Type B pancreatic cell (in vitro differentiated cells): Measurements from ENCODE around the gene AMPH. TPM values are rescaled to one million over a fixed set of nuclear protein-coding genes. Genes with fewer than 3 reads are reported as not detected.

ENCODE experiments used
- DNase-seq: peaks from one replicate; pipeline ENCODE4 v3.0.0; 2021; ENCODE audit warnings: mixed read lengths; ENCODE audit not compliant: unreplicated experiment; ENCODE audit errors: extremely low spot score
- H3K27ac Mint-ChIP-seq: 2 replicates; pipeline ENCODE4 v1.8.0; 2021; ENCODE audit warnings: mild to moderate bottlenecking, mixed read lengths
- H3K27me3 Mint-ChIP-seq: 2 replicates; pipeline ENCODE4 v1.8.0; 2021; ENCODE audit warnings: mixed read lengths
- H3K36me3 Mint-ChIP-seq: 2 replicates; pipeline ENCODE4 v1.8.0; 2021; ENCODE audit warnings: mixed read lengths
- H3K4me1 Mint-ChIP-seq: one replicate; pipeline ENCODE4 v1.8.0; 2021; ENCODE audit warnings: mixed read lengths; ENCODE audit not compliant: unreplicated experiment
- H3K4me3 Mint-ChIP-seq: 2 replicates; pipeline ENCODE4 v1.8.0; 2021; ENCODE audit warnings: mild to moderate bottlenecking, mixed read lengths
- H3K9me3 Mint-ChIP-seq: 2 replicates; pipeline ENCODE4 v1.8.0; 2021; ENCODE audit warnings: mixed read lengths
- total RNA-seq: library from RNA; stranded (reverse); gene quantifications from 2 replicates; pipeline ENCODE4 v1.2.1, GENCODE V29; 2021; ENCODE audit warnings: low replicate concordance
- TF ChIP-seq, protein P1 (sequence below): fragments of 200-600 bp; sonication (generic); conservative IDR thresholded peaks from 2 replicates; pipeline ENCODE4 v1.5.0; 2021; ENCODE audit warnings: antibody characterized with exemption, mild to moderate bottlenecking

AMPH gene
- total RNA-seq, 1 donor from 2014 or later: 19.9 TPM

DNA sequence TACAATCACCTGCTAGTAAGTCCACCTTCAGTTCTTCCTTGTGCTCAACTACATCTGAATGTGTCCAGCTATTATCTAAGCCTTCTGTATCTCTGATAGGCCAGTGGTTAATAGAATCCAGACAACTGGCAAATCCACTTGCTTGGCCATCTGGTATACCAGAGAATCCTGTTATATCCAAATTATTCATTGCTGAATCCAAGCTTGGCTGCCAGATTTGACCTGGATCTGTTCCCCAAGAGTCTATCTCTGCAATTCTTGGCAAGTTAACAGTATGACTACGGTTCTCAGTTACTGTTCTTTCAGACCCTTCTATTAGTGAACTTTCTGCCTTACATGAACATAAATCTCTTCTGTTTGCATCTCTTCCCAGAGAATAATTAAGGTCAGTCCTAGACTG lies 203.1 kb downstream of the AMPH start:
- Mint-ChIP-seq H3K9me3 (no peaks in the 10 kb centered on the region), H3K4me1 (no peaks in the 10 kb centered on the region), H3K4me3 (no peak overlapping the region), H3K36me3 (no peaks in the 10 kb centered on the region), H3K27ac (no peak overlapping the region), H3K27me3 (peaks cover 4% of the 10 kb centered on the region)
- TF ChIP-seq, protein P1, sequence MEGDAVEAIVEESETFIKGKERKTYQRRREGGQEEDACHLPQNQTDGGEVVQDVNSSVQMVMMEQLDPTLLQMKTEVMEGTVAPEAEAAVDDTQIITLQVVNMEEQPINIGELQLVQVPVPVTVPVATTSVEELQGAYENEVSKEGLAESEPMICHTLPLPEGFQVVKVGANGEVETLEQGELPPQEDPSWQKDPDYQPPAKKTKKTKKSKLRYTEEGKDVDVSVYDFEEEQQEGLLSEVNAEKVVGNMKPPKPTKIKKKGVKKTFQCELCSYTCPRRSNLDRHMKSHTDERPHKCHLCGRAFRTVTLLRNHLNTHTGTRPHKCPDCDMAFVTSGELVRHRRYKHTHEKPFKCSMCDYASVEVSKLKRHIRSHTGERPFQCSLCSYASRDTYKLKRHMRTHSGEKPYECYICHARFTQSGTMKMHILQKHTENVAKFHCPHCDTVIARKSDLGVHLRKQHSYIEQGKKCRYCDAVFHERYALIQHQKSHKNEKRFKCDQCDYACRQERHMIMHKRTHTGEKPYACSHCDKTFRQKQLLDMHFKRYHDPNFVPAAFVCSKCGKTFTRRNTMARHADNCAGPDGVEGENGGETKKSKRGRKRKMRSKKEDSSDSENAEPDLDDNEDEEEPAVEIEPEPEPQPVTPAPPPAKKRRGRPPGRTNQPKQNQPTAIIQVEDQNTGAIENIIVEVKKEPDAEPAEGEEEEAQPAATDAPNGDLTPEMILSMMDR: no peak
- DNase-seq: no peak

DNA sequence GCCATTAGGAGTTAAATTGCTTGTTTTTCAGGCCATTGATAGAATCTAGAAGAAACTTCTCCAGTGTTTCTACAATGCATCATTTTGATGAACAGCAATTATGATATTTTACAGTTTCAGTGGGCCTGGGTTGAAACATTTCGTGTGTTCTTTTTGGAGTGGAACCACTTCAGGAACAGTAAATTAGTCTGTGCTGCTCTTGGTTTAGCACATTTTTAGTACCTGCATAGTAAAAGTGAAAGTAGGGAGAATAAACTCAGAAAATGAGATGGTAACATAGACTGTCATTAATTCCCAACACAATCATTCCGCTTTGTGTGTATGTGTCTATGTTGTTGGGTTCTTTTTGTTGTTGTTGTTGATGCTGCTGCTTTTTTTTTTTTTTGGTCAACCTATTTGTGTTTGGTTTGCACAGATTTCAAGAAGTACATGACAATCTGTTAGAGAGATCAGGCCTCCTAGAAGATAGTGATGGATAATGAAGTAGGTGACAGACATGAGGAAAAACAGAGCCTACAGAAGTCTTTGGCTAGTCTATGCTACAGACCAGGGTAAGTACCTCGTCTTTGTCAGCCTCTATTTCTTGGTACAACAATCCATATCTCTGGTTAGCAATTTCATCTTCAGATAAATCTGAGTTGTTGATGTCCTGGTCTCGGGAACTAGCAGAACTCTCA lies 203.8 kb downstream of the AMPH start:
- Mint-ChIP-seq H3K27ac (no peak overlapping the region), H3K36me3 (no peaks in the 10 kb centered on the region), H3K4me1 (no peaks in the 10 kb centered on the region), H3K27me3 (peaks cover 4% of the 10 kb centered on the region), H3K4me3 (no peak overlapping the region), H3K9me3 (no peaks in the 10 kb centered on the region)
- TF ChIP-seq, protein P1: no peak
- DNase-seq: no peak

GRCh38 chr7:38425509-38425908 lies 205.7 kb downstream of the AMPH start:
- TF ChIP-seq, protein P1: no peak
- Mint-ChIP-seq H3K9me3 (no peaks in the 10 kb centered on the region), H3K27ac (no peak overlapping the region), H3K27me3 (peaks cover 4% of the 10 kb centered on the region), H3K36me3 (no peaks in the 10 kb centered on the region), H3K4me3 (no peak overlapping the region), H3K4me1 (no peaks in the 10 kb centered on the region)
- no peak for DNase-seq

- Mint-ChIP-seq H3K27ac (no peak overlapping the region), H3K4me1 (no peaks in the 10 kb centered on the region), H3K27me3 (peaks cover 8% of the 10 kb centered on the region)
Measured at GRCh38 chr7:38424750-38425463, 206.3 kb downstream of the AMPH start.

DNA sequence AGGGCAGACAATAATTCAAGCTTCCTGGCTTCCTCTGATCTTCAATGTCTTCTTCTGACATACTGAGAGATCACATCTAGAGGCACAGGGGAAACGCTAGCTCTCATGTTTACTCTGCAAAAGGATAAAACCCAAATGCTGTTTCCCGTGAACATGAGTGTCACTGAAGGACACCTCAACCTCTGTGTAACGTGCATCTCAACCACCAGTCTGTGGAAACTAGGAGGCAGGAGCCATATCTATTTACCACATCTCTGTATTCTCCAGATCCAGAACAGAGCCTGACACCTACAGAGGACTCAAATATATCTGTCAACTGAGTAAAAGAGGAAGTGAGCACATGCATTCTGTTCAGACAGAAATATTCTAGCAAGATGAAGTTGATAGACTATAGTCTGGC lies 217.4 kb downstream of the AMPH start:
- TF ChIP-seq, protein P1: no peak
- no peaks in the 10 kb centered on the region for H3K36me3 Mint-ChIP-seq
- H3K4me1 Mint-ChIP-seq: no peaks in the 10 kb centered on the region
- no peaks in the 10 kb centered on the region for H3K9me3 Mint-ChIP-seq
- DNase-seq: no peak
- H3K27me3 Mint-ChIP-seq: peaks cover 7% of the 10 kb centered on the region
- H3K27ac Mint-ChIP-seq: no peak overlapping the region
- H3K4me3 Mint-ChIP-seq: no peak overlapping the region

More at GRCh38 chr7:38424750-38425463, 206.3 kb downstream of the AMPH start:
- Mint-ChIP-seq H3K36me3 (no peaks in the 10 kb centered on the region), H3K9me3 (no peaks in the 10 kb centered on the region), H3K4me3 (no peak overlapping the region)
- no peak for DNase-seq
- TF ChIP-seq, protein P1: no peak
